ENCODE results near the gene CD69. TPM values are rescaled to one million over a fixed set of nuclear protein-coding genes. Genes with fewer than 3 reads are reported as not detected.

CD69 gene
- total RNA-seq, 2 experiments from 2014 or later: 631 to 659 TPM

- no peaks in the 10 kb centered on the region for H3K9me3 Mint-ChIP-seq
- peak overlapping the region in 1 of 2 donors; percentile 2 for H3K27ac ChIP-seq (ENCODE audit: low read depth in 1 of 2, low read length in 2 of 2)
Observed at GRCh38 chr12:9755035-9755434, 5.7 kb downstream of the CD69 start.

DNA sequence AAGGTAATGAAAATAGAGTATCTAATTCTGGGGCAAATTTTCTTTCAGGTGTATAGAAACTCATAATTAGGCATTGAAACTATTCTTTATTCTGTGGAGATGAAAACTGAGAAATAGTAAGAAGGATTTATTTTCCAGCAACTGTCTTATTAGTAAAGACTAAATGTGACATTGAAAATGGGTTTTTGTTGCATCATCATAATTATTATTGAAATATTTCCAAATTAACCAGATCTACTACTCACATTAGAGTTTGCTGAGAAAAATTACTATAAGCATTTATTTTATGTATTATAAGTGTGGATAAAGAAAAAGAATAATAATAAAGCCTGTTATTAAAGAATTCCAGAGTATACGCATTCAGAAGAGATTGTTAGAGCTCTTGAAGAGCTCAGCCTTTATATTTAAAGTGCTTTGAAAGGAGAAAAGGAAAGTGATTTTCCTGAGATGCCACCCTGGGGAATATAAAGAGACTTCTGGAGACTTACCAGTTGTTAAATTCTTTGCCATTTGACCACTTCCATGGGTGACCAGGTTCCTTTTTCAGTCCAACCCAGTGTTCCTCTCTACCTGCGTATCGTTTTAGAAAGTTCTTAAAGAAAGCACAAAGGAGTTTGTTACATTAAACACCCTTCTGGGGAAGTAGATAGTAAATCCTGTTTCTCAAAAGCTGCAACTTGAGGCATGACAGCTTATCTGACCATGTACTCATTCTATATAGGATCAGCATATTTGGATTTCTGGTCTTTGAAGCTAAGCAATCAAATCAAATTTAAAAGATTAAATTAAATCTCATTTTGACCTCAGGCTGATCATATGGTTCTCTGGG lies 6.4 kb downstream of the CD69 start:
- peaks cover 24% of the 10 kb centered on the region for H3K4me1 ChIP-seq (ENCODE audit: insufficient read depth, low read length)
- DNase-seq: no peak
- Mint-ChIP-seq H3K27me3 (no peaks in the 10 kb centered on the region), H3K9me3 (no peaks in the 10 kb centered on the region), H3K4me3 (peak overlapping the region; percentile 75), H3K27ac (peak overlapping the region; percentile 74), H3K36me3 (ENCODE audit: low read depth) (peaks cover 78% of the 10 kb centered on the region), H3K4me1 (ENCODE audit: low read depth) (peaks cover 79% of the 10 kb centered on the region)
- H3K27me3 ChIP-seq (ENCODE audit: control insufficient read depth in 1 of 2, insufficient read depth in 2 of 2, low read length in 2 of 2): no peaks in the 10 kb centered on the region
- H3K4me3 ChIP-seq (ENCODE audit: low read length): no peak overlapping the region
- peak overlapping the region in 1 of 2 donors; percentile 12 for H3K27ac ChIP-seq (ENCODE audit: low read depth in 1 of 2, low read length in 2 of 2)
- TF ChIP-seq CTCF (IDR thresholded peaks at IDR 0.05): no peak
- ChIA-PET CTCF (interaction anchor here (1.4 to 11.8 kb wide), 3 partner anchors 12 to 60 kb away, joined by 6 to 185 read pairs (median 6); no protein-coding TSS in a partner anchor), POLR2A (interaction anchor here (0.7 to 10.6 kb wide), 6 partner anchors 12 to 115 kb away, joined by 3 to 253 read pairs (median 64); partner anchors contain the start of genes CLEC2B and CLEC2D)
- no peaks in the 10 kb centered on the region for H3K9me3 ChIP-seq (ENCODE audit: control insufficient read depth in 1 of 2, insufficient read depth in 1 of 2, low read length in 2 of 2)
- peaks cover 50% of the 10 kb centered on the region for H3K36me3 ChIP-seq (ENCODE audit: insufficient read depth, low read length)
- no peak for ATAC-seq (ENCODE audit: poor library complexity)
- intact Hi-C loops (cut with DNase I, micrococcal nuclease): loop anchor here (5.0 kb wide), 2 partner anchors 113 to 438 kb away; partner anchors contain the start of gene CLEC2B (in 1 of the 2)

More at GRCh38 chr12:9755035-9755434, 5.7 kb downstream of the CD69 start:
- Histone ChIP-seq H3K9me3 (ENCODE audit: control insufficient read depth in 1 of 2, insufficient read depth in 1 of 2, low read length in 2 of 2) (no peaks in the 10 kb centered on the region), H3K27me3 (ENCODE audit: control insufficient read depth in 1 of 2, insufficient read depth in 2 of 2, low read length in 2 of 2) (no peaks in the 10 kb centered on the region), H3K4me3 (ENCODE audit: low read length) (no peak overlapping the region), H3K4me1 (ENCODE audit: insufficient read depth, low read length) (peaks cover 24% of the 10 kb centered on the region), H3K36me3 (ENCODE audit: insufficient read depth, low read length) (peaks cover 50% of the 10 kb centered on the region)
- TF ChIP-seq CTCF (IDR thresholded peaks at IDR 0.05): no peak
- CTCF ChIA-PET: interaction anchor here (1.3 to 11.8 kb wide), 3 partner anchors 12 to 59 kb away, joined by 3 to 185 read pairs (median 6); no protein-coding TSS in a partner anchor
- ATAC-seq (ENCODE audit: poor library complexity) (no peak), DNase-seq (no peak)
- peak overlapping the region; percentile 74 for H3K27ac Mint-ChIP-seq
- H3K4me1 Mint-ChIP-seq (ENCODE audit: low read depth): peaks cover 79% of the 10 kb centered on the region
- H3K4me3 Mint-ChIP-seq: peak overlapping the region; percentile 75
- no peaks in the 10 kb centered on the region for H3K27me3 Mint-ChIP-seq
- peaks cover 85% of the 10 kb centered on the region for H3K36me3 Mint-ChIP-seq (ENCODE audit: low read depth)
- intact Hi-C loops (cut with DNase I, micrococcal nuclease): loop anchor here in 1 of 2 experiments (5.0 kb wide), 1 partner anchor 108 kb away; no protein-coding TSS in a partner anchor
- POLR2A ChIA-PET: interaction anchor here (0.7 to 10.6 kb wide), 7 partner anchors 12 to 113 kb away, joined by 3 to 253 read pairs (median 123); partner anchors contain the start of genes CLEC2B and CLEC2D

GRCh38 chr12:9753498-9753897 lies 7.2 kb downstream of the CD69 start:
- H3K4me3 Mint-ChIP-seq: peak overlapping the region; percentile 73
- no peak for ATAC-seq (ENCODE audit: poor library complexity)
- TF ChIP-seq CTCF (IDR thresholded peaks at IDR 0.05): no peak
- Histone ChIP-seq H3K9me3 (ENCODE audit: control insufficient read depth in 1 of 2, insufficient read depth in 1 of 2, low read length in 2 of 2) (no peaks in the 10 kb centered on the region), H3K27me3 (ENCODE audit: control insufficient read depth in 1 of 2, insufficient read depth in 2 of 2, low read length in 2 of 2) (no peaks in the 10 kb centered on the region), H3K4me1 (ENCODE audit: insufficient read depth, low read length) (peaks cover 22% of the 10 kb centered on the region), H3K4me3 (ENCODE audit: low read length) (no peak overlapping the region), H3K27ac (ENCODE audit: low read depth in 1 of 2, low read length in 2 of 2) (no peak overlapping the region), H3K36me3 (ENCODE audit: insufficient read depth, low read length) (peaks cover 50% of the 10 kb centered on the region)
- H3K9me3 Mint-ChIP-seq: no peaks in the 10 kb centered on the region
- H3K36me3 Mint-ChIP-seq (ENCODE audit: low read depth): peaks cover 70% of the 10 kb centered on the region
- intact Hi-C loops (cut with DNase I, micrococcal nuclease): loop anchor here (5.0 kb wide), 2 partner anchors 114 to 439 kb away; partner anchors contain the start of gene CLEC2B (in 1 of the 2)
- H3K27me3 Mint-ChIP-seq: no peaks in the 10 kb centered on the region
- ChIA-PET CTCF (interaction anchor here (1.4 to 11.8 kb wide), 3 partner anchors 7 to 61 kb away, joined by 6 to 185 read pairs (median 53); partner anchors contain the start of gene CD69), POLR2A (interaction anchor here (1.4 to 10.6 kb wide), 3 partner anchors 11 to 116 kb away, joined by 4 to 192 read pairs (median 104); partner anchors contain the start of gene CLEC2B)
- peaks cover 80% of the 10 kb centered on the region for H3K4me1 Mint-ChIP-seq (ENCODE audit: low read depth)
- no peak for DNase-seq
- peak overlapping the region; percentile 74 for H3K27ac Mint-ChIP-seq

Measured in CD4-positive, alpha-beta T cell (primary cell).